Right lobe of liver (tissue), 6 donors: ENCODE results near the gene TNNT3. TPM values are rescaled to one million over a fixed set of nuclear protein-coding genes. Genes with fewer than 3 reads are reported as not detected.

ENCODE experiments used
- ATAC-seq, 4 donors: fragments of 200-7000 bp; cut with Tn5 transposase; one replicate each; pipeline ENCODE4 v1.9.1; 2020; ENCODE audit warnings: mild to moderate bottlenecking in 4 of 4, moderate library complexity in 4 of 4
- DNase-seq, 3 donors: peaks; one replicate each; pipeline ENCODE4 v3.0.0-alpha.2; 2020
- H3K27ac ChIP-seq, 3 donors: fragments of 200-600 bp; one replicate each; pipeline ENCODE4 v1.8.0; 2022
- H3K27me3 ChIP-seq, 2 donors: fragments of 200-600 bp; one replicate each; pipeline ENCODE4 v1.8.0; 2022
- H3K36me3 ChIP-seq, 4 donors: fragments of 200-600 bp; sonication (generic) in 1 of 4; one replicate each; pipeline versions ENCODE4 v1.5.1 to v1.8.0; 2017 to 2022; ENCODE audit warnings: control low read depth in 1 of 4
- H3K4me1 ChIP-seq, 4 donors: fragments of 200-600 bp; sonication (generic) in 1 of 4; one replicate each; pipeline versions ENCODE4 v1.5.1 to v1.8.0; 2017 to 2022; ENCODE audit warnings: control low read depth in 1 of 4
- H3K4me3 ChIP-seq, 3 donors: fragments of 200-600 bp; one replicate each; pipeline ENCODE4 v1.8.0; 2022
- H3K9me3 ChIP-seq, 4 donors: fragments of 200-600 bp; sonication (generic) in 1 of 4; one replicate each; pipeline versions ENCODE4 v1.5.1 to v1.8.0; 2017 to 2022; ENCODE audit warnings: control low read depth in 1 of 4
- POLR2A ChIP-seq: fragments of 450-650 bp; IDR thresholded peaks from one replicate; pipeline ENCODE4 v1.6.1; 2017; ENCODE audit warnings: antibody characterized with exemption, mild to moderate bottlenecking
- WGBS: methylation state at CpG from one replicate; pipeline ENCODE4 v1.1.6; 2018; ENCODE audit warnings: low coverage, low lambda C conversion rate; ENCODE audit not compliant: insufficient coverage; ENCODE audit errors: missing lambda C conversion rate; 5-methylcytosine and 5-hydroxymethylcytosine counted together
- intact Hi-C, 2 donors: fragments of 100-400 bp; cut with DNase I; formaldehyde crosslinking; loops; one replicate each; pipeline versions ENCODE4 v1.11.2 to v1.14.1; 2022
- total RNA-seq, 6 experiments: library from RNA; depleted of rRNA in 2 of 6; stranded (reverse); fragments of >200 nt in 2 of 6; fragmentation: NEBNext Ultra II Directional in 3 of 6; extraction: Animal tissue kit (Norgen Biotek cat#: 25700) in 3 of 6; gene quantifications; one replicate each; pipeline versions ENCODE4 v1.1.0 to v1.2.4, GENCODE V29; 2016 to 2023
- TF ChIP-seq, protein P1 (sequence below), 4 donors: fragments of 200-600 bp in 3 of 4; fragments of 450-650 bp in 1 of 4; IDR thresholded peaks; one replicate each; pipeline versions ENCODE4 v1.5.1 to v1.8.0; 2016 to 2022; ENCODE audit warnings: antibody characterized with exemption in 4 of 4, mild to moderate bottlenecking in 2 of 4
- donor health status: DM: no; HTN: yes; CAD: no.
- donor health status: DM: no; HTN: no; CAD: no.
- donor health status: DM: no; HTN: no; CAD: no.
- donor health status: DM: no; HTN: yes; CAD: no.
- donor health status: DM: no; HTN: yes; CAD: no.

TNNT3 gene
- total RNA-seq, 6 experiments from 2014 or later = 0.44 to 2.2 TPM; not detected in 4

DNA sequence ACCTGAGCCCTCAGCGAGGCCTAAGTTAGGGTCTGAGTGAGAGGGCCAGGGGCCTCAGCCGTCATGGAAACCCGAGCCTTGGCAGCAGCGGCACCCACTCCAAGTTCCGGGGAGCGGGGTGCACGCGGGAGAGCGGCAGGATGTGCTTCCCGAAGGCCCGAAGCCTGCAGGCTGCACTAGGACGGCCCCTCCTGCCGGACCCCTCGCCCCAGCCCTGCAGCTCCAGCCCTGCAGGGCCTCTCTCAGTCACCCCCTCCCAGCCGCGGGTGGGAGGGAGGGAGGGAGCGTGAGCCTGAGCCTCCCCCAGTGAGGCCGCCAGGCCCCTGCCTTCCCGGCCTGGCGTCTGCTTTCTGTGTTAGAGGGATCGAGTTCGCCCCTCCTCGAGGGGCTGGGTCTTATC, 50.3 kb downstream of the TNNT3 start:
- no peak for ATAC-seq
- WGBS = no CpG with 5 or more reads among the region's 23 CpGs
- H3K27ac ChIP-seq = no peak overlapping the region
- no peak for DNase-seq
- intact Hi-C loops = no loop called here
- no peaks in the 10 kb centered on the region for H3K27me3 ChIP-seq
- no peaks in the 10 kb centered on the region for H3K36me3 ChIP-seq
- no peaks in the 10 kb centered on the region for H3K4me1 ChIP-seq
- H3K4me3 ChIP-seq = no peak overlapping the region
- no peak for TF ChIP-seq POLR2A
- TF ChIP-seq, protein P1, sequence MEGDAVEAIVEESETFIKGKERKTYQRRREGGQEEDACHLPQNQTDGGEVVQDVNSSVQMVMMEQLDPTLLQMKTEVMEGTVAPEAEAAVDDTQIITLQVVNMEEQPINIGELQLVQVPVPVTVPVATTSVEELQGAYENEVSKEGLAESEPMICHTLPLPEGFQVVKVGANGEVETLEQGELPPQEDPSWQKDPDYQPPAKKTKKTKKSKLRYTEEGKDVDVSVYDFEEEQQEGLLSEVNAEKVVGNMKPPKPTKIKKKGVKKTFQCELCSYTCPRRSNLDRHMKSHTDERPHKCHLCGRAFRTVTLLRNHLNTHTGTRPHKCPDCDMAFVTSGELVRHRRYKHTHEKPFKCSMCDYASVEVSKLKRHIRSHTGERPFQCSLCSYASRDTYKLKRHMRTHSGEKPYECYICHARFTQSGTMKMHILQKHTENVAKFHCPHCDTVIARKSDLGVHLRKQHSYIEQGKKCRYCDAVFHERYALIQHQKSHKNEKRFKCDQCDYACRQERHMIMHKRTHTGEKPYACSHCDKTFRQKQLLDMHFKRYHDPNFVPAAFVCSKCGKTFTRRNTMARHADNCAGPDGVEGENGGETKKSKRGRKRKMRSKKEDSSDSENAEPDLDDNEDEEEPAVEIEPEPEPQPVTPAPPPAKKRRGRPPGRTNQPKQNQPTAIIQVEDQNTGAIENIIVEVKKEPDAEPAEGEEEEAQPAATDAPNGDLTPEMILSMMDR (IDR thresholded peaks at IDR 0.05) = no peak
- H3K9me3 ChIP-seq = no peaks in the 10 kb centered on the region

DNA sequence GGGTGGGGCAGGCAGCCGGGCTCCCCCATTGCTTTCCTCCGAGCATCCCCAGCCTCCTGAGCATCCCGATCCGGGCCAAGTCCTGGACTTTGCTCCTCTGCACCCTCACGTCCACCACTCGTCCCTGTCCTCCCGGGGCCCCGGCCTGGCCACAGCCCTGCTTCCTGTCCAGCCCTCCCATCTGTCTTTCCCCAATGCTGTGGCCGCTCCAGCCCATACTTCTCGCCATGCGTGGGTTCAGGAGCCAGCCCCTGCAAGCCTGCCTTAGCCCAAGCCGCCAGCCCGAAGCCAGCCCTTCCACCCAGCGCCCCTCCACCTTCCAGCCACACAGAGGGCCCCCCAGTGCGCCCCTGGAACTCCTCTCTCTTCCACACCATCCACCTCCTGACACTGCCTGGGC, 51.5 kb downstream of the TNNT3 start:
- Histone ChIP-seq H3K27me3 (no peaks in the 10 kb centered on the region), H3K9me3 (no peaks in the 10 kb centered on the region), H3K4me1 (no peaks in the 10 kb centered on the region), H3K27ac (no peak overlapping the region), H3K4me3 (no peak overlapping the region), H3K36me3 (no peaks in the 10 kb centered on the region)
- DNase-seq = peak in 1 of 3 donors; percentile 29
- ATAC-seq = peak in 1 of 4 donors; percentile 19
- intact Hi-C loops = no loop called here
- 87% methylated on average over 3 of the region's 15 CpGs for WGBS
- TF ChIP-seq, protein P1 (IDR thresholded peaks at IDR 0.05) = no peak
- no peak for TF ChIP-seq POLR2A

DNA sequence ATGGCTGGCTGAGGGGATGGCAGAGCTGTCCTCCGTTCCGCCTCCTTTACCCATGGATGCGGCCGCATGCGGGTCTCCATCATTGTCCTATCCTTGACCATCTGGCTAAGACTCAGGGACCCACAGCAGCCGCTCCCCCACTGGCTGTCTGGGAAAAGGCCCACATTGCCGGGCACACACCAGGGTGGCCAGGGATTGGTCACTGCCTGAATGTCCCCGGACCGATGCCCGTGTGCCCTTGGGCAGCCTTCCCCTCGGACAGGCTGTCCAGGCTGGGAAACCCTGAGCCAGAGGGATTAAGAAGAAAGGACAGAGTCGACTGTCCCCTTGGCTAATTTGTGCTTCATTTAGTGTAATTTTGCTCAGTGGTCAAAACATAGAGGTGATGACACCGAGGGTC, 55.7 kb downstream of the TNNT3 start:
- intact Hi-C loops = no loop called here
- no peak for DNase-seq
- H3K4me1 ChIP-seq = no peaks in the 10 kb centered on the region

GRCh38 chr11:1978720-1979473, 59.4 kb downstream of the TNNT3 start:
- peak; percentile 5 to 50 (median 41) for ATAC-seq
- no CpG with 5 or more reads among the region's 26 CpGs for WGBS
- Histone ChIP-seq H3K27ac (no peak overlapping the region), H3K36me3 (no peaks in the 10 kb centered on the region), H3K4me1 (no peaks in the 10 kb centered on the region), H3K27me3 (no peaks in the 10 kb centered on the region), H3K4me3 (no peak overlapping the region), H3K9me3 (no peaks in the 10 kb centered on the region)
- no peak for TF ChIP-seq POLR2A
- TF ChIP-seq, protein P1 (IDR thresholded peaks at IDR 0.05) = no peak
- peak in 1 of 3 donors; percentile 6 for DNase-seq
- intact Hi-C loops = no loop called here

More for the DNA sequence above, 55.7 kb downstream of the TNNT3 start:
- no peak overlapping the region for H3K4me3 ChIP-seq
- no peaks in the 10 kb centered on the region for H3K36me3 ChIP-seq
- ATAC-seq = no peak
- no CpG with 5 or more reads among the region's 13 CpGs for WGBS
- H3K9me3 ChIP-seq = no peaks in the 10 kb centered on the region
- TF ChIP-seq POLR2A = no peak
- TF ChIP-seq, protein P1 (IDR thresholded peaks at IDR 0.05) = no peak
- no peaks in the 10 kb centered on the region for H3K27me3 ChIP-seq
- no peak overlapping the region for H3K27ac ChIP-seq
